HG03025 (cell line): Measurements from ENCODE around the gene CLIC1.

Source experiments
- ATAC-seq: cut with Tn5 transposase; IDR thresholded peaks from one replicate; pipeline ENCODE4 v1.9.1; 2021; ENCODE audit warnings: mild to moderate bottlenecking, moderate library complexity; ENCODE audit not compliant: unreplicated experiment, low FRiP score

The CLIC1 gene

DNA sequence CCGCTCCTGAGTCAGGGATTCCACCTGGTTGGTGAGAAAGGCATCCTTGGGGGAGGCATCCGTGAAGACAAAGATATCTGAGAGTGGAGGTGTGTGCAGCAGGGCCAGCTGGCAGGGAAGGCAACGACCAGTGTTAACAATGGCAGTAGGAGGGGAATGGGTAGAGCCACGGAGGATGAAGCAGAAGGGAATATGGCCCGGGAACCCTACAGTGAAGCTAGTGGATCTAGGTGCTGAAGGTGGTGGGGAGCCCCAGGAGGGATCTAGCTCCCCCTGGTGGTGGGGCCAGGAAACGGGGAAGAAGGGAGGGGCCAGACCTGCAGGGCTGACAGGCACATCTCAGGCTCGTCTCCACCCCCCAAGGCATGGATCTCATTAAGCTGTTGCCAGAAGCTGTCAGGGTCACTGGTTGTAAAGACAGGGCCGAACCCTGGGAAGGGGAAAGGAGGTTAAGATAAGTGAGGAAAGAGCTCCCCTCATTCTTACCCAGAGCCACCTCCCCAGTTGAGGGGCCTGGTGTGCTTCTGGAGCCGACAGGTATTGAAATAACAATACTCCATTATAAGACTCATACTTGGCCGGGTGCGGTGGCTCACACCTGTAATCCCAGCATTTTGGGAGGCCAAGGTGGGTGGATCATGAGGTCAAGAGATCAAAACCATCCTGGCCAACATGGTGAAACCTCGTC, 33.5 kb upstream of the CLIC1 start:
- ATAC-seq: no peak

- no peak for ATAC-seq
Measured at GRCh38 chr6:31768363-31769257, 32.3 kb upstream of the CLIC1 start.

- no peak for ATAC-seq
Measured at GRCh38 chr6:31767096-31767645, 30.8 kb upstream of the CLIC1 start.

DNA sequence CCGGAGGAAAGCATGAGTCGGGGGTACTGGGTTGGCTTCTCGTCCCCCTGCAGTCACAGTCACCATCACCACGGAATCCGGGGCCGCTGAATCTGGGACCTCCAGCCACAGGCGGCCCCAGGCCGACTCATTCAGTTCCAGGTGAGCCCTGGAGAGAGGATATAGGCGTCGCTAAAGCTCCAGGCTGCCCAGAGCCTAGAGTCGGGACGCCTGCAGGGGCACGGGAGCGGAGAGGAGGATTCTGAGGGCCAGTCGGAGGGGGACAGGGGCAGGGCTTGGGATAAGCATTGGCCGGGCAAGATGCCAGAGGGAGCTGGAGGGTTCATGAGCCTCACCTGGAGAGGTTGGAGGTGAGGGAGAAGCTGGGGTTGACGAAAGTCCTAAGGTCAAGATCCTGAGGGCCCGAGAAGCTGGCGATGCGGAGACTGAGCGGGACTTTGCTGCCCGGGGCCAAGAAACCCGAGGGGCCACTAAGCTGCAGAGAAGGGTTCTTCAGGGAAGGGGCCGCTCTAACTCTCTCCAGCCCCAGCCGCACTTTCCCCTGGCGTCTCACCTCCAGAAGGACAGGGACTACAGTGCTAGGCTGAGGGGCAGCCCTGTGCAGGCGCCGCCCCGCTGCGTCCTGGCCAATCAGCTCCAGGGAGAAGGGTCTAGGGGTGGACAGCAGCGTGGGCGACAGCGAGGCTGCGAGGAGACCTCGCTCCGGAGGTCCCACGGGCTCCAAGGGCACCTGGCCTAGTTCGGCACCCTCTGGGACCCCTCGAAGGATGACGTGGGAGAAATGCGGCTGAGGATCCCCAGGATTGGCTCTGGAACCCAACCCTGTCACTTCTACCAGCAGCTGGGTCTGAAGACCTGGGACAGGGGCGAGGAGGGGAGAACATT, 29.8 kb upstream of the CLIC1 start:
- ATAC-seq: no peak

GRCh38 chr6:31765559-31765909, 29.2 kb upstream of the CLIC1 start:
- ATAC-seq: no peak

- no peak for ATAC-seq
Measured at GRCh38 chr6:31764198-31764597, 27.9 kb upstream of the CLIC1 start.

DNA sequence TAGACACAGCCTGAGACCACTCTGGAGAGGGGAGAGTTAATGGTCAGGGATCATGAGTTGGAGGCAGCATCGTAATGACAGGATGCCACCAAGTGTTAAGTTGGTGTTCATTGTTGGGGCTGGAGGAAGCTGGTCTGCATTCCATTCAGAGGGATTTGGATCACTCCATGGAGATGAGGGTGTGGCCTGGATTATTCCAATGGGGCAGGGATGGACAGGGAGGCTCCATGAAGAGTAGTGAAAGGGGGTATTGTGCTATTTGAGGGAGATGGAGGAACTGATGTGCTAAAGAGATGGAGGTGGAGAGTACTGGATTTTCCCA, 27.2 kb upstream of the CLIC1 start:
- ATAC-seq: no peak

DNA sequence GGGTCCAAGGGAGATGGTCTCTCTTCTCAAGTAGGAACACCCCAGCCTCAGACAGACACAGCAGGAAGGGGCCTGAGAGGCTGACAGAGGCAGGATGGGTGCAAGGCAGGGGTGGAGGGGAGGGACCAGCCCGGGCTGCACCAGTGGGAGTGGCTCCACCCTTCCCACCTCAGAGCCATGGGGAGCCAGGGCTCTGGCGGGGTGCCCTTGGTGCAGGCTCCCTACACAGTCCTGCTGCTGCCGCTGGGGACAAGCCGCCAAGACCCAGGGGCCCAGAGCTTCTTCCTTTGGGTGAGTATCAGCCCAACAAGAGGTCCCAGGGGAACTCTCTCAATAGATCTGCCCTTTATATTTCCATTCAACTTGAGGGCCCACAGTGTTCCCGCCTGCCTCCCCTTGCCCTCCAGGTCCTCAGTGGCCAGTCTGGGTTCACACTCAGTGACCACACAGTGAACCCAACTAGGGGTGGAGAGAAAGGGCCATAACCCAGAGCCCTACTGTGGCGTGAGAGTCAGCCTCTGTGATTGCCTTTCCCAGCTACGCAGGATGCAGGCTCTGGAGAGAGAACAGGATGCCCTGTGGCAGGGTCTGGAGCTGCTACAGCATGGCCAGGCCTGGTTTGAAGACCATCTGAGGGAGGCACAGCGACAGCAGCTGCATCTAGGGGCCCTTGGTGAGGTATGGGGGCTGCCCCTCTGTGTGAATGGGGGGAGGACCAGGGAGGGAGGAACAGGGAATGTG, 26.7 kb upstream of the CLIC1 start:
- no peak for ATAC-seq

DNA sequence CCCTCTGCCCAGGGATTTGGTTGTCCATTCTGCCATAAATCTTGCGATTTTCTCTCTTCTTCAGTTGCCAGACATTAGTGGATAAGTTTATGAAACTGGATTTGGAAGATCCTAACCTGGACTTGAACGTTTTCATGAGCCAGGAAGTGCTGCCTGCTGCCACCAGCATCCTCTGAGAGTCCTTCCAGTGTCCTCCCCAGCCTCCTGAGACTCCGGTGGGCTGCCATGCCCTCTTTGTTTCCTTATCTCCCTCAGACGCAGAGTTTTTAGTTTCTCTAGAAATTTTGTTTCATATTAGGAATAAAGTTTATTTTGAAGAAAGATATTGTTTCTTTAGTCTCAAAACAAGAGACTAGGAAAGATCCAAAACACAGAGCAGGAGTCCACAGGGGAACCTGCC, 26.0 kb upstream of the CLIC1 start, which contains the start of gene SAPCD1:
TSS of gene SAPCD1 (plus strand) at position 301 of the 400 bp plus-strand sequence. CDS start 399 bp downstream, outside the sequence.
- ATAC-seq: no peak

- ATAC-seq: no peak
Measured at GRCh38 chr6:31761343-31761742, 25.0 kb upstream of the CLIC1 start.

DNA sequence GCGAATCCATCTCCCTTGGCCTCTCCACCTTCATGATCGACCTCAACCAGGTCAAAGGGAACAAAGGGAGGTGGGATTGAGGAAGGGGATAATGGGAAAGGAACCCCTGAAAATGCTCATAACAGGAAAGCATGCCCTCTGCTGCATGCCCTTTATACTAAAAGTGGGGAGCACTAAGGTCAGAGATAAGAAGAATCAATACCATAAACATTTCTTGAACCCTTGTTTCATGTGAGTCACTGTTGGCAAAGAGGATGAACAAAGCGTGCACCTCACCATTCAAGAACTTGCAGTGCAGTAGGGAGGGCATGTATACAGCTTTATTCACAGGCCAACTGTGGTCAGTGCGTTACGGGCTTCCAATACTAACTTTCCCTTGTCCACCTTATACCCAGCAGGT, 24.5 kb upstream of the CLIC1 start:
- ATAC-seq: no peak

GRCh38 chr6:31758281-31758680, 22.0 kb upstream of the CLIC1 start:
- ATAC-seq: no peak

DNA sequence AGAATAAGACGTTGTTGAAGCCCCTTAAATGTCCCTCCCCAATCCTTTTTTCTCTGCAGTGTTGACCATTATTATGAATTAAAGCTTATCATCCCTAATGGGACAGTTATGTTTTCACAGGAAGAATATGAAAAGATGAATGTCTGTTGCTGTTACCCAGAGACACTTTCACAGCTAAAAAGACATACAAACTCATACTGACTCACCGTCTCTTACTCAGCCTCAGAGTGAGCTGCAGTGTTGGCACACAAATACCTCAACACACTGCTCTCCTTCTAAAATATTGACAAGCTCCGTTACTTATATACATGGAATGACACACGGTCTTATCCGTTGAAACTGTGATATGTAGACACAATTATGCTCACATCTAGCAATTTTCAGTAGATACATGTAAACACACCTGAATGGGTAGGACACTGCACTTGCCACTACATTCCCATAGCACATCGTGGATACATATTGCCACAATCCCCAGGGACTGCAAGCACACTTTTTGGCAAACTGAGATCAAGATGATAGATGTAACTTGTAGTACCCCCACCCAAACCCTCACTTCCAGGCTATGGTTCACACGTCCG, 16.5 kb upstream of the CLIC1 start:
- ATAC-seq: no peak

DNA sequence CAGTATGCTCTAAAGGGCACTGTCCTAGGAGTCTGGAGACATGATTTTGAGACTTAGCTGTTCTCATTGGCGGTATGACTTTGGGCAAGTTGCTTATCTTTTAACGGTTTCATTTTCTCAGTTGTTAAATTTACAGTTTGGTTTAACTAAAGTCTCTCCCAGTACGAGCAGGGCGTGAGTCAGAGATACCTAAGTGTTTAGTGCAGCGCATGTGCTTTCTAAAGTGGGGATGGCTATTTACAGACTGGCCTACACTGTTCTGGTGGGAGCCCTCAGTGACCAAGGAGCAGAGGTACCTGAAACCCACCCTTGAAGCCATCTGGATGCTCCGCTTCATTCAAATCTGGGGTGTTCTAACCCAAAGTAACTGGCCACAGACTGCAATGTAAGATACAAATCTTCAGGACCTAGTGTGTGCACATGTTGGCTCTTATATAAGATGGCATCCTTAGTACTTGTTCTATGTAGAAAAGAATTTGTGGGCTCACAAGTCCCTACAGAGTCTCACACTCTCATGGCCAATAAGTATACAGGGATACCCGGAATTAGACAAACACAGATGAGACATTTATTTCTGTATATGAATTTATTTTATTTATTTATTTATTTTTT, 14.2 kb upstream of the CLIC1 start:
- no peak for ATAC-seq

DNA sequence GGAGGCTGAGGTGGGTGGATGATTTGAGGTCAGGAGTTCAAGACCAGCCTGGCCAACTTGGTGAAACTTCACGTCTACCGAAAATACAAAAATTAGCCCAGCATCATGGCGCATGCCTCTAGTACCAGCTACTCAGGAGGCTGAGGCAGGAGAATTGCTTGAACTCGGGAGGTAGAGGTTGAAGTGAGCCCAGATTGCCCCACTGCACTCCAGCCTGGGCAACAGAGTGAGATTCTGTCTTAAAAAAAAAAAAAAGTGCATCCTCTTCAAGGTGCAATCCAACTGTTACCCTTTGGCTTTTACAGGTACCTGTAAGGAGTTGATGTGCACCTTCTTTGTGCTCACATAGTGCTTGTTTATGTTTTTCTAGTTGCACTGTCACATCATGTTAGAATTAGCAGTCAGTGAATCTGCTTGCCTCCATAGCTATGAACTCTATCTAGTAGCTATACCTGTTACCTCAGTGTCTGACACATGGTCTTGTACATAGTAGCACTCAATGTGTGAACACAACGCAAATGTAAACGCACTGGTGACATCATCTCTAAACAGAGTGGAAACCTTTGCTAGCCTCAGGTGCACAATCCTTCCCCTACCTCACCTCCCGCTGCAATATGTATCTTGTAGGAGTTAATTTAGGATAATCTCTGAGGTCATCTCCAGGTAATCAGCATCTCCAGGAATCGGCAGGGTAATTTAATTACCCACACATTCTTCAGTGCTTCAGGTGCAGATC, 13.1 kb upstream of the CLIC1 start:
- ATAC-seq: no peak

DNA sequence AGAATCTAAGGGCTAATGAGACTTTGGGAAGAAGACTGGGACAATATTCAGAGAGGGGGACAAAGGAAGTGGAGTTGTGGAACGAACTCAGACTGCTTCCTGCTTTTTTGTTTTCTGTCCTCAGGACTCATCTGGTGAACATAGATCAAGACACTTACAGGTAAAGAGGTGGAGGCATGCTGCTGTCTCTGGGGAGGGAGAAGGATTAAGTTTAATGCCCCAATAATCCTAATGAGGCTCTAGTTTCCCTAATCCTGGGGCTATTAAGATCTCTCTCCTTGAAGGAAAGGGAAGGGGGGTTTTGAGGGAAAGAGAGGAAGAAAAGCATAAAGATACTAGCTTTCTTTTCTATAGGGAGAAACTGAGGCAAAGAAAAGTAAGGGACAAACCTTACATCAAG, 8.1 kb upstream of the CLIC1 start:
- no peak for ATAC-seq

DNA sequence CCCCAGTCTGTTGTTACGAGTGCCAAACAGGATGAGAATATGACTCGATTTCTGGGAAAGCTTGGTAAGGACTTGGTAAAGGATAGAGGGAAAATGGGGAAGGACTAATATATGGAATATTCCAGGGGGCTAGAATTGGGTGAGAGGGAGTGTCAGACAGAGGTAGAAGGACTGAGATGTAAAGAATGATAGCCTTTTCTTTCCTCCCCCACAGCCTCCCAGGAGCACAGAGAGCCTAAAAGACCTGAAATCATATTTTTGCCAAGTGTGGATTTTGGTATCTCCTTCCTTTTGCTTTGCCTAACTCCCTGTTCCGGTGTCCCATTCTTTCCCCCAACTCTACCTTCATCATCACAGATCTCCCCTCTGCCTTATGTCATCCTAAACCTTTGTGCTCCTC, 6.6 kb upstream of the CLIC1 start:
- no peak for ATAC-seq

GRCh38 chr6:31741815-31742214, 5.5 kb upstream of the CLIC1 start:
- ATAC-seq: no peak
